Measurements from ENCODE around the gene ZCCHC14.
A peak's percentile ranks its signal among the peaks of the same experiment; 100 is the strongest.

The ZCCHC14 gene

GRCh38 chr16:87463722-87464690 lies 28.8 kb downstream of the ZCCHC14 start:
- Histone ChIP-seq H3K4ac (ENCODE audit: low read length) (no peak overlapping the region), H3K27ac (replicated peaks; ENCODE audit: low read length) (no peak overlapping the region), H3K9me3 (replicated peaks in 1 of 2; ENCODE audit: control insufficient read depth in 2 of 2, insufficient read depth in 1 of 2, low read depth in 1 of 2, low read length in 2 of 2) (no peaks in the 10 kb centered on the region), H3K23ac (ENCODE audit: low read depth, low read length, poor library complexity) (no peak overlapping the region), H4K91ac (ENCODE audit: low read depth, low read length, poor library complexity) (no peak overlapping the region), H3K18ac (ENCODE audit: low read length) (peak overlapping the region; percentile 38), H3K36me3 (replicated peaks in 1 of 2; ENCODE audit: control insufficient read depth in 2 of 2, insufficient read depth in 2 of 2, low read length in 2 of 2) (peaks cover 7 to 10% of the 10 kb centered on the region in 2 donors), H3K9ac (ENCODE audit: low read depth, low read length, poor library complexity) (no peak overlapping the region), H3K79me1 (ENCODE audit: low read depth, low read length) (peaks cover 5% of the 10 kb centered on the region), H3K4me2 (ENCODE audit: insufficient read depth, low read length, poor library complexity, severe bottlenecking) (no peak overlapping the region), H2BK15ac (ENCODE audit: low read length) (no peak overlapping the region), H2BK120ac (ENCODE audit: low read depth, low read length) (no peak overlapping the region), H2AK5ac (ENCODE audit: low read depth, low read length) (peak overlapping the region; percentile 56), H3K27me3 (ENCODE audit: control insufficient read depth in 3 of 3, insufficient read depth in 3 of 3, low read depth in 1 of 3, low read length in 3 of 3) (no peaks in the 10 kb centered on the region), H4K8ac (ENCODE audit: low read depth, low read length) (no peak overlapping the region), H3K4me3 (ENCODE audit: low read length in 2 of 2) (no peak overlapping the region), H3K4me1 (ENCODE audit: control insufficient read depth in 2 of 2, insufficient read depth in 1 of 2, low read depth in 1 of 2, low read length in 2 of 2) (peaks cover 18 to 28% of the 10 kb centered on the region in 2 donors), H2BK12ac (ENCODE audit: low read length) (no peak overlapping the region), H2BK5ac (ENCODE audit: low read length) (no peak overlapping the region), H3K14ac (ENCODE audit: low read length) (no peak overlapping the region), H2AFZ (ENCODE audit: low read length) (no peak overlapping the region)
- no peak for DNase-seq (ENCODE audit: low spot score)
- no CpG with 5 or more reads among the region's 22 CpGs for WGBS, 2 donors (ENCODE audit: extremely low coverage in 2 of 2, insufficient read length in 2 of 2, insufficient replicate concordance in 1 of 2)

GRCh38 chr16:87461466-87461991 lies 31.3 kb downstream of the ZCCHC14 start:
- Histone ChIP-seq H2BK15ac (ENCODE audit: low read length) (no peak overlapping the region), H3K36me3 (replicated peaks in 1 of 2; ENCODE audit: control insufficient read depth in 2 of 2, insufficient read depth in 2 of 2, low read length in 2 of 2) (peaks cover 17 to 35% of the 10 kb centered on the region in 2 donors), H4K8ac (ENCODE audit: low read depth, low read length) (no peak overlapping the region), H3K27ac (replicated peaks; ENCODE audit: low read length) (no peak overlapping the region), H2AK5ac (ENCODE audit: low read depth, low read length) (no peak overlapping the region), H2AFZ (ENCODE audit: low read length) (no peak overlapping the region), H3K9ac (ENCODE audit: low read depth, low read length, poor library complexity) (no peak overlapping the region), H3K14ac (ENCODE audit: low read length) (no peak overlapping the region), H3K23ac (ENCODE audit: low read depth, low read length, poor library complexity) (no peak overlapping the region), H3K79me1 (ENCODE audit: low read depth, low read length) (peaks cover 7% of the 10 kb centered on the region), H3K4ac (ENCODE audit: low read length) (no peak overlapping the region), H2BK5ac (ENCODE audit: low read length) (no peak overlapping the region), H3K4me3 (ENCODE audit: low read length in 2 of 2) (no peak overlapping the region), H3K18ac (ENCODE audit: low read length) (peak overlapping the region; percentile 71), H2BK120ac (ENCODE audit: low read depth, low read length) (no peak overlapping the region), H3K4me2 (ENCODE audit: insufficient read depth, low read length, poor library complexity, severe bottlenecking) (no peak overlapping the region), H3K27me3 (ENCODE audit: control insufficient read depth in 3 of 3, insufficient read depth in 3 of 3, low read depth in 1 of 3, low read length in 3 of 3) (no peaks in the 10 kb centered on the region), H2BK12ac (ENCODE audit: low read length) (no peak overlapping the region), H3K4me1 (ENCODE audit: control insufficient read depth in 2 of 2, insufficient read depth in 1 of 2, low read depth in 1 of 2, low read length in 2 of 2) (peaks cover 15 to 25% of the 10 kb centered on the region in 2 donors), H4K91ac (ENCODE audit: low read depth, low read length, poor library complexity) (no peak overlapping the region), H3K9me3 (replicated peaks in 1 of 2; ENCODE audit: control insufficient read depth in 2 of 2, insufficient read depth in 1 of 2, low read depth in 1 of 2, low read length in 2 of 2) (no peaks in the 10 kb centered on the region)
- peak; percentile 58 for DNase-seq (ENCODE audit: low spot score)
- WGBS, 2 donors (ENCODE audit: extremely low coverage in 2 of 2, insufficient read length in 2 of 2, insufficient replicate concordance in 1 of 2), result no CpG with 5 or more reads among the region's 11 CpGs

- H2BK12ac ChIP-seq (ENCODE audit: low read length), result no peak overlapping the region
- WGBS, 2 donors (ENCODE audit: extremely low coverage in 2 of 2, insufficient read length in 2 of 2, insufficient replicate concordance in 1 of 2), result no CpG with 5 or more reads among the region's 10 CpGs
- H2AFZ ChIP-seq (ENCODE audit: low read length), result no peak overlapping the region
- no peak overlapping the region for H3K4ac ChIP-seq (ENCODE audit: low read length)
- H3K27ac ChIP-seq (replicated peaks; ENCODE audit: low read length), result no peak overlapping the region
- H3K4me1 ChIP-seq (ENCODE audit: control insufficient read depth in 2 of 2, insufficient read depth in 1 of 2, low read depth in 1 of 2, low read length in 2 of 2), result peaks cover 11 to 19% of the 10 kb centered on the region in 2 donors
- H3K4me2 ChIP-seq (ENCODE audit: insufficient read depth, low read length, poor library complexity, severe bottlenecking), result no peak overlapping the region
- H3K36me3 ChIP-seq (replicated peaks in 1 of 2; ENCODE audit: control insufficient read depth in 2 of 2, insufficient read depth in 2 of 2, low read length in 2 of 2), result peaks cover 17 to 38% of the 10 kb centered on the region in 2 donors
- H3K79me1 ChIP-seq (ENCODE audit: low read depth, low read length), result peaks cover 7% of the 10 kb centered on the region
- no peak overlapping the region for H2BK15ac ChIP-seq (ENCODE audit: low read length)
- no peak overlapping the region for H3K14ac ChIP-seq (ENCODE audit: low read length)
- no peaks in the 10 kb centered on the region for H3K9me3 ChIP-seq (replicated peaks in 1 of 2; ENCODE audit: control insufficient read depth in 2 of 2, insufficient read depth in 1 of 2, low read depth in 1 of 2, low read length in 2 of 2)
- no peak overlapping the region for H4K91ac ChIP-seq (ENCODE audit: low read depth, low read length, poor library complexity)
- no peak overlapping the region for H2AK5ac ChIP-seq (ENCODE audit: low read depth, low read length)
- no peak overlapping the region for H2BK5ac ChIP-seq (ENCODE audit: low read length)
- peak overlapping the region in 1 of 2 donors; percentile 15 for H3K4me3 ChIP-seq (ENCODE audit: low read length in 2 of 2)
- H4K8ac ChIP-seq (ENCODE audit: low read depth, low read length), result no peak overlapping the region
- H3K23ac ChIP-seq (ENCODE audit: low read depth, low read length, poor library complexity), result no peak overlapping the region
- no peak for DNase-seq (ENCODE audit: low spot score)
- H2BK120ac ChIP-seq (ENCODE audit: low read depth, low read length), result no peak overlapping the region
- H3K27me3 ChIP-seq (ENCODE audit: control insufficient read depth in 3 of 3, insufficient read depth in 3 of 3, low read depth in 1 of 3, low read length in 3 of 3), result no peaks in the 10 kb centered on the region
- no peak overlapping the region for H3K9ac ChIP-seq (ENCODE audit: low read depth, low read length, poor library complexity)
- no peak overlapping the region for H3K18ac ChIP-seq (ENCODE audit: low read length)
These were observed 31.9 kb downstream of the ZCCHC14 start for GRCh38 chr16:87460936-87461335.

- Histone ChIP-seq H3K79me1 (ENCODE audit: low read depth, low read length) (peaks cover 7% of the 10 kb centered on the region), H3K23ac (ENCODE audit: low read depth, low read length, poor library complexity) (no peak overlapping the region), H3K4me1 (ENCODE audit: control insufficient read depth in 2 of 2, insufficient read depth in 1 of 2, low read depth in 1 of 2, low read length in 2 of 2) (peaks cover 6 to 10% of the 10 kb centered on the region in 2 donors), H3K4ac (ENCODE audit: low read length) (no peak overlapping the region), H4K91ac (ENCODE audit: low read depth, low read length, poor library complexity) (no peak overlapping the region), H3K27ac (replicated peaks; ENCODE audit: low read length) (no peak overlapping the region), H2BK15ac (ENCODE audit: low read length) (no peak overlapping the region), H2BK12ac (ENCODE audit: low read length) (no peak overlapping the region), H3K18ac (ENCODE audit: low read length) (no peak overlapping the region), H2AK5ac (ENCODE audit: low read depth, low read length) (no peak overlapping the region), H3K36me3 (replicated peaks in 1 of 2; ENCODE audit: control insufficient read depth in 2 of 2, insufficient read depth in 2 of 2, low read length in 2 of 2) (peaks cover 18 to 47% of the 10 kb centered on the region in 2 donors), H3K9me3 (replicated peaks in 1 of 2; ENCODE audit: control insufficient read depth in 2 of 2, insufficient read depth in 1 of 2, low read depth in 1 of 2, low read length in 2 of 2) (no peaks in the 10 kb centered on the region), H3K4me2 (ENCODE audit: insufficient read depth, low read length, poor library complexity, severe bottlenecking) (no peak overlapping the region), H4K8ac (ENCODE audit: low read depth, low read length) (no peak overlapping the region), H2BK5ac (ENCODE audit: low read length) (no peak overlapping the region), H3K9ac (ENCODE audit: low read depth, low read length, poor library complexity) (no peak overlapping the region), H3K27me3 (ENCODE audit: control insufficient read depth in 3 of 3, insufficient read depth in 3 of 3, low read depth in 1 of 3, low read length in 3 of 3) (no peaks in the 10 kb centered on the region), H3K14ac (ENCODE audit: low read length) (no peak overlapping the region), H2BK120ac (ENCODE audit: low read depth, low read length) (no peak overlapping the region), H2AFZ (ENCODE audit: low read length) (no peak overlapping the region), H3K4me3 (ENCODE audit: low read length in 2 of 2) (no peak overlapping the region)
- no peak for DNase-seq (ENCODE audit: low spot score)
- WGBS, 2 donors (ENCODE audit: extremely low coverage in 2 of 2, insufficient read length in 2 of 2, insufficient replicate concordance in 1 of 2), result no CpG with 5 or more reads among the region's 9 CpGs
These were observed 33.0 kb downstream of the ZCCHC14 start for GRCh38 chr16:87459833-87460232.
